OCI-LY1 (cell line): ENCODE measurements around the gene PSTPIP2.

Experiments used
- EZH2 ChIP-seq: fragments of 200-600 bp; sonication (generic), shearing (Covaris generic); IDR thresholded peaks from 2 replicates; pipeline ENCODE4 v1.8.0; 2017; ENCODE audit warnings: borderline replicate concordance, mixed run types, mild to moderate bottlenecking, antibody characterized with exemption, low read length, moderate library complexity, mixed read lengths
- TF ChIP-seq, protein P1 (sequence below): fragments of 200-600 bp; sonication (generic), shearing (Covaris generic); IDR thresholded peaks from 2 replicates; pipeline ENCODE4 v1.5.1; 2017; ENCODE audit warnings: mild to moderate bottlenecking, antibody characterized with exemption, low read length, moderate library complexity, mixed read lengths

GRCh38 chr18:46071653-46072375, at the start of gene PSTPIP2:
- TF ChIP-seq, protein P1, sequence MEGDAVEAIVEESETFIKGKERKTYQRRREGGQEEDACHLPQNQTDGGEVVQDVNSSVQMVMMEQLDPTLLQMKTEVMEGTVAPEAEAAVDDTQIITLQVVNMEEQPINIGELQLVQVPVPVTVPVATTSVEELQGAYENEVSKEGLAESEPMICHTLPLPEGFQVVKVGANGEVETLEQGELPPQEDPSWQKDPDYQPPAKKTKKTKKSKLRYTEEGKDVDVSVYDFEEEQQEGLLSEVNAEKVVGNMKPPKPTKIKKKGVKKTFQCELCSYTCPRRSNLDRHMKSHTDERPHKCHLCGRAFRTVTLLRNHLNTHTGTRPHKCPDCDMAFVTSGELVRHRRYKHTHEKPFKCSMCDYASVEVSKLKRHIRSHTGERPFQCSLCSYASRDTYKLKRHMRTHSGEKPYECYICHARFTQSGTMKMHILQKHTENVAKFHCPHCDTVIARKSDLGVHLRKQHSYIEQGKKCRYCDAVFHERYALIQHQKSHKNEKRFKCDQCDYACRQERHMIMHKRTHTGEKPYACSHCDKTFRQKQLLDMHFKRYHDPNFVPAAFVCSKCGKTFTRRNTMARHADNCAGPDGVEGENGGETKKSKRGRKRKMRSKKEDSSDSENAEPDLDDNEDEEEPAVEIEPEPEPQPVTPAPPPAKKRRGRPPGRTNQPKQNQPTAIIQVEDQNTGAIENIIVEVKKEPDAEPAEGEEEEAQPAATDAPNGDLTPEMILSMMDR = no peak
- TF ChIP-seq EZH2 = no peak
